Stimulated activated CD4-positive, alpha-beta T cell treated with anti-CD3 and anti-CD28 coated beads, Interleukin-15, amount 100 ng/mL, for 48 hours (primary cell): Measurements from ENCODE around the gene FAM25C.
"Not testable (repeated sequence)": the region's sequence is repeated elsewhere in the genome, so short reads cannot be mapped to it uniquely, and the experiment has no call there.

ENCODE experiments used
- DNase-seq, 2 donors: peaks; one replicate each; pipeline ENCODE4 v3.0.0-alpha.2; 2020; ENCODE audit warnings: low read depth in 2 of 2

FAM25C gene

GRCh38 chr10:47999691-48000090, at the start of gene FAM25C:
Gene FAM25C, minus strand, starts transcription at chr10:47999791. Its CDS starts 26 bp downstream, at chr10:47999765.
- DNase-seq, result not testable (repeated sequence)

GRCh38 chr10:48044557-48044956, 45.0 kb upstream of the FAM25C start:
- DNase-seq, result not testable (repeated sequence)

- DNase-seq, result not testable (repeated sequence)
Measured at GRCh38 chr10:48031390-48031789, 31.8 kb upstream of the FAM25C start.

- DNase-seq, result not testable (repeated sequence)
Measured at GRCh38 chr10:48002306-48002705, 2.7 kb upstream of the FAM25C start.

GRCh38 chr10:47994045-47994444, 5.5 kb downstream of the FAM25C start:
- not testable (repeated sequence) for DNase-seq

GRCh38 chr10:47992560-47992959, 7.0 kb downstream of the FAM25C start:
- DNase-seq, result not testable (repeated sequence)

GRCh38 chr10:47991706-47992105, 7.9 kb downstream of the FAM25C start:
- DNase-seq, result not testable (repeated sequence)

- DNase-seq, result not testable (repeated sequence)
Measured at GRCh38 chr10:47990097-47990496, 9.5 kb downstream of the FAM25C start.

- not testable (repeated sequence) for DNase-seq
Measured at GRCh38 chr10:47989542-47989950, 10.0 kb downstream of the FAM25C start.

- DNase-seq, result not testable (repeated sequence)
Measured at GRCh38 chr10:47988718-47989541, 10.7 kb downstream of the FAM25C start.

GRCh38 chr10:47987952-47988351, 11.6 kb downstream of the FAM25C start:
- not testable (repeated sequence) for DNase-seq

- DNase-seq, result not testable (repeated sequence)
Measured at GRCh38 chr10:47986413-47987230, 13.0 kb downstream of the FAM25C start.

- not testable (repeated sequence) for DNase-seq
Measured at GRCh38 chr10:47975409-47975808, 24.2 kb downstream of the FAM25C start.

- not testable (repeated sequence) for DNase-seq
Measured at GRCh38 chr10:47973131-47973530, 26.5 kb downstream of the FAM25C start.

- not testable (repeated sequence) for DNase-seq
Measured at GRCh38 chr10:47972077-47972476, 27.5 kb downstream of the FAM25C start.

- not testable (repeated sequence) for DNase-seq
Measured at GRCh38 chr10:47971598-47971997, 28.0 kb downstream of the FAM25C start.

- DNase-seq, result not testable (repeated sequence)
Measured at GRCh38 chr10:47970047-47970446, 29.5 kb downstream of the FAM25C start.

GRCh38 chr10:47968988-47969387, 30.6 kb downstream of the FAM25C start:
- DNase-seq, result not testable (repeated sequence)

- not testable (repeated sequence) for DNase-seq
Measured at GRCh38 chr10:47964280-47965063, 35.1 kb downstream of the FAM25C start.

- DNase-seq, result not testable (repeated sequence)
Measured at GRCh38 chr10:47962785-47963184, 36.8 kb downstream of the FAM25C start.

- DNase-seq, result not testable (repeated sequence)
Measured at GRCh38 chr10:47960699-47961098, 38.9 kb downstream of the FAM25C start.
